NCI-H187 (cell line): Measurements from ENCODE around the gene TREML1.
"Not testable (repeated sequence)": the region's sequence is repeated elsewhere in the genome, so short reads cannot be mapped to it uniquely, and the experiment has no call there.

ENCODE experiments used
- DNase-seq, 2 experiments: peaks; one replicate each; lab custom pipeline; 2025; lab: John Stamatoyannopoulos, UW

Gene TREML1

GRCh38 chr6:41147917-41148316, 6.2 kb downstream of the TREML1 start:
- DNase-seq, result no peak

- no peak for DNase-seq
Observed at GRCh38 chr6:41136911-41137310, 17.2 kb downstream of the TREML1 start.

- no peak for DNase-seq
Observed at GRCh38 chr6:41135062-41135832, 18.9 kb downstream of the TREML1 start.

DNA sequence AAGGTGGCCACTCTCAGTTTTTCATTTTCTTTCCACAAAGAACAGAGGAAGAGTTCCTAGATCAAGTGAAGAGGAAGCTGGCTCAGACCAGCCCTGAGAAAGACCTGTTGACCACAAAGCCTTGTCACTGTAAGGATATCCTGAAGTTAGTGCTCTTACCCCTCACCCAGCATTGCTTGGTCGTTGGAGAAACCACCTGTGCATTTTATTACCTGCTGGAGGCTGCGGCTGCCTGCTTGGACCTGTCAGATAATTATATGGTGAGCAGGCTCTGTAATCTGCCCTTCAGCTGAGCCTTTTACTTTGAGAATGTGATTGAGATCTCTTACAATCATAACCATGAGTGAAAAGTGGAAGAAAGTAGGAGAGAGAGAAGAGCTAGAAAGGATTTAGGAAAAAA, 21.9 kb downstream of the TREML1 start:
- DNase-seq, result peak; percentile 18 to 50

- DNase-seq, result no peak
Observed at GRCh38 chr6:41125282-41125681, 28.9 kb downstream of the TREML1 start.

- DNase-seq, result peak; percentile 9 to 67
Observed at GRCh38 chr6:41122918-41123317, 31.2 kb downstream of the TREML1 start.

- no peak for DNase-seq
Observed at GRCh38 chr6:41122373-41122772, 31.8 kb downstream of the TREML1 start.

DNA sequence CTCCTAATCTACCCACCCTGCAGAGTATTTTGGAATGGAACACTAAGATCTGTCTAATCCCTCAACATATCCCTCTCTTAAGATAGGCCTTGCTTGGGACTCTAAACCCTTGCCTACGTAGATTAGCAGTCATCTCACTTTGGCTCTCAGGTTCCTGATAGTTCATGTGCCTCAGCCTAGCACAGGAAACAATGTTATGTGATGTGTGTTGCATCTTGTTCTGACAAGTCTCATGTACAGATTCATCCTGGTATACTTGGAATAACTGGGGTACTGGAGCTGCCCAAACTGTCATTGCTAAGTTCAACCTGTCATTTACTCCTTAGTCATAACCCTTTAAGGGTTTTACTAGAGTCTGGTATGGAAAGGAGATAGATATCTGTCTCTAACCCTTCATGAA, 34.1 kb downstream of the TREML1 start:
- DNase-seq, result no peak

DNA sequence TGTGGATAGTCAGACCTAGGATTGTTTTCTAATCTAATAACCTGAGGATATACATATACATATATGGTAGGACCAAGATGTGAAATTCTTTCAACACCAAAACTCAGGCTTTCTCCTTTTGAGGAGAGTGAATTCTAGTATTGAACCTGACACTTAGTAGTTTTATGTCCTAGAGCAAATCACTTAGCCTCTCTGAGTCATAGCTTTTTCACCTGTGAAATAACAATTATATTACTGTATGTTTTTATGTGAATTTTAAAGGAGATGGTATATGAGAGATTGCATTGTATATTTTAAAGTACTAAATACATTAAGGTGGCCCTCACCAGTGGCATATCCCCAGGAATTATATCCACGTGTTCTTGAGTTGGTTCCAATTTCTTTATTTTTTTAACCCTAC, 34.6 kb downstream of the TREML1 start:
- no peak for DNase-seq

DNA sequence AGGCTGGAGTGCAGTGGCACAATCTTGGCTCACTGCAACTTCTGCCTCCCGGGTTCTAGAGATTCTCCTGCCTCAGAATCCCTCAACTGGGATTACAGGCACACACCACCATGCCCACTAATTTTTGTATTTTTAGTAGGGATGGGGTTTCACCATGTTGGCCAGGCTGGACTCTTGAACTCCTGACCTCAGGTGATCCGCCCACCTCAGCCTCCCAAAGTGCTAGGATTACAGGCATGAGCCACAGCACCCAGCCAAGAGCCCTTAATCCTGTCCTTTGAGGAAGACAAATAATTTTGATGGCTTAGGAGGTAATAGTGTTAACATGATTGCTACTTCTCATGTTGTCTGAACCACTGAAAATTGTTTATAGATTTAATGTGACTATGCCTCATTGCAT, 39.1 kb downstream of the TREML1 start:
- not testable (repeated sequence) for DNase-seq

DNA sequence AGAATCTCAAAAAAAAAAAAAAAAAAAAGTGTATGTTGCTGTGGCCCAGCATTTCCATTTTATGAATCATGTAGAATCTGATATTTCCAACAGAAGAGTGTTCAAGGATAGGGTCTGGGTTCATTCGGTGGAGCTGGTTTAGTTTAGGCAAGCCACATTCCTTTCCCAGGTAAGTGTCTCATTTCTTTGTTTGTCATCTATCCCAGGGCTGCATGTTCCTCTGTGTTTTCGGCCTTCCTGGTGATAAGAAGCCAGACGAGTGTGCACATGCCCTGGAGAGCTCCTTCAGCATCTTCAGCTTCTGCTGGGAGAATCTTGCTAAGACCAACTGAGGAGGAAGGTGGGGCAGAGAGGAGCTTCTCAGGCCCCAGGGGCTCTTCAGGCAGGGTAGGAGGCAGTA, 43.1 kb downstream of the TREML1 start:
- no peak for DNase-seq

GRCh38 chr6:41103847-41104246, 50.3 kb downstream of the TREML1 start:
- no peak for DNase-seq

DNA sequence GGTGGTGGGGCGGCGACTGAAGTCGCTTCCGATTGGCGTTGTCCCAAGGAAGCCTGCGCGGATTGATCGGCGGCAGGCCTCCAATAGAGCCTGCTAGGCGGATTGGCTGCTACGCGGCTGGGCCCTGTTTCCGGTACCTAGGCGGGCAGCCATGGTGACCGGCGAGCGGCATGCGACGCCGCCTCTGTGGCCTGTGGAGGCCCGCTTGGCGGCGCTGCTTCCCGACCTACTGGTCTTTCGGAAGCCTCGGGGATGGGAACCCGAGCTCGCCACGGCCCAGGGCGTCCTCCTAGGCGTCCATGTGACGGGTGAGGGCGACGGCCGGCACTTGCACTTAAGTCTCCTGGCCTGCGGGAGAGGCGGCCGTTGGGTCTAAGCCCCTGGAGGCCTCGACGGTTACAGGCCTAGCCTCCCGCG, 53.3 kb downstream of the TREML1 start:
- DNase-seq, result no peak
